HEK293T (cell line): Measurements from ENCODE around the gene MRFAP1.
"Not testable (repeated sequence)": the region's sequence is repeated elsewhere in the genome, so short reads cannot be mapped to it uniquely, and the experiment has no call there.

Experiments used
- FOXM1 ChIP-seq: fragments of 450-650 bp; IDR thresholded peaks from 2 replicates; pipeline ENCODE4 v1.6.1; 2017; ENCODE audit warnings: mild to moderate bottlenecking, borderline replicate concordance
- SP1 ChIP-seq: fragments of 450-650 bp; IDR thresholded peaks from 2 replicates; pipeline ENCODE4 v1.6.1; 2017
- SUZ12 ChIP-seq: fragments of 450-650 bp; IDR thresholded peaks from 2 replicates; pipeline ENCODE4 v1.6.1; 2016; ENCODE audit warnings: mild to moderate bottlenecking

DNA sequence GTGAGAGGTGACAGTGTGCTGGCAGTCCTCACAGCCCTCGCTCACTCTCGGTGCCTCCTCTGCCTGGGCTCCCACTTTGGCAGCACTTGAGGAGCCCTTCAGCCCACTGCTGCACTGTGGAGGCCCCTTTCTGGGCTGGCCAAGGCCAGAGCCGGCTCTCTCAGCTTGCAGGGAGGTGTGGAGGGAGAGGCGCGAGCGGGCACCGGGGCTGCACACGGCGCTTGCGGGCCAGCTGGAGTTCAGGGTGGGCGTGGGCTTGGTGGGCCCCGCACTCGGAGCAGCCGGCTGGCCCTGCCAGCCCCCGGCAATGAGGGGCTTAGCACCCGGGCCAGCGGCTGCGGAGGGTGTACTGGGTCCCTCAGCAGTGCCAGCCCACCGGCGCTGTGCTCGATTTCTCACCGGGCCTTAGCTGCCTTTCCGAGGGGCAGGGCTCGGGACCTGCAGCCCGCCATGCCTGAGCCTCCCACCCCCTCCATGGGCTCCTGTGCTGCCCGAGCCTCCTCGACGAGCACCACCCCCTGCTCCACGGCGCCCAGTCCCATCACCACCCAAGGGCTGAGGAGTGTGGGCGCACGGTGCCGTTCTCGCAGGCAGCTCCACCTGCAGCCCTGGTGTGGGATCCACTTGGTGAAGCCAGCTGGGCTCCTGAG is 32.2 kb downstream of the MRFAP1 start:
- not testable (repeated sequence) for TF ChIP-seq SP1, FOXM1, SUZ12
